ENCODE results near the gene MACF1.
"Not testable (repeated sequence)": the region's sequence is repeated elsewhere in the genome, so short reads cannot be mapped to it uniquely, and the experiment has no call there.

Gene MACF1

GRCh38 chr1:39498096-39498710 lies 293.7 kb downstream of the MACF1 start:
- not testable (repeated sequence) for DNase-seq

GRCh38 chr1:39498821-39499220 lies 294.3 kb downstream of the MACF1 start:
- not testable (repeated sequence) for DNase-seq

- no peak for DNase-seq
These were observed 295.2 kb downstream of the MACF1 start for GRCh38 chr1:39499668-39500067.

- no peak for DNase-seq
These were observed 296.4 kb downstream of the MACF1 start for GRCh38 chr1:39500862-39501389.

GRCh38 chr1:39501666-39502065 lies 297.2 kb downstream of the MACF1 start:
- DNase-seq, result peak in 1 of 3 donors; percentile 41

GRCh38 chr1:39504436-39504835 lies 299.9 kb downstream of the MACF1 start:
- DNase-seq, result not testable (repeated sequence)

- DNase-seq, result no peak
These were observed 300.8 kb downstream of the MACF1 start for GRCh38 chr1:39505289-39505688.

- peak; percentile 45 to 53 (median 48) for DNase-seq
These were observed 302.9 kb downstream of the MACF1 start for GRCh38 chr1:39507230-39507928.

- no peak for DNase-seq
These were observed 303.8 kb downstream of the MACF1 start for GRCh38 chr1:39508266-39508665.

GRCh38 chr1:39508857-39509305 lies 304.4 kb downstream of the MACF1 start:
- peak; percentile 25 to 37 (median 32) for DNase-seq

- peak in 2 of 3 donors; percentile 50 to 51 for DNase-seq
These were observed 305.0 kb downstream of the MACF1 start for GRCh38 chr1:39509360-39510009.

- DNase-seq, result not testable (repeated sequence)
These were observed 306.2 kb downstream of the MACF1 start for GRCh38 chr1:39510570-39511186.

- DNase-seq, result not testable (repeated sequence)
These were observed 307.0 kb downstream of the MACF1 start for GRCh38 chr1:39511477-39511876.

- not testable (repeated sequence) for DNase-seq
These were observed 307.8 kb downstream of the MACF1 start for GRCh38 chr1:39512234-39512847.

- peak in 1 of 3 donors; percentile 13 for DNase-seq
These were observed 310.2 kb downstream of the MACF1 start for GRCh38 chr1:39514710-39515124.

GRCh38 chr1:39515131-39516086 lies 310.9 kb downstream of the MACF1 start:
- peak; percentile 49 to 82 (median 58) for DNase-seq

- DNase-seq, result not testable (repeated sequence)
These were observed 312.3 kb downstream of the MACF1 start for GRCh38 chr1:39516841-39517240.

GRCh38 chr1:39517936-39518335 lies 313.4 kb downstream of the MACF1 start:
- DNase-seq, result not testable (repeated sequence)

GRCh38 chr1:39519376-39519775 lies 314.9 kb downstream of the MACF1 start:
- DNase-seq, result not testable (repeated sequence)

- not testable (repeated sequence) for DNase-seq
These were observed 317.7 kb downstream of the MACF1 start for GRCh38 chr1:39522221-39522620.
